ENCODE data around the gene INCENP. TPM values are rescaled to one million over a fixed set of nuclear protein-coding genes. Genes with fewer than 3 reads are reported as not detected.

The INCENP gene
- total and polyA plus RNA-seq, 7 donors, result 4.8 to 20.1 (median 11.6) TPM

DNA sequence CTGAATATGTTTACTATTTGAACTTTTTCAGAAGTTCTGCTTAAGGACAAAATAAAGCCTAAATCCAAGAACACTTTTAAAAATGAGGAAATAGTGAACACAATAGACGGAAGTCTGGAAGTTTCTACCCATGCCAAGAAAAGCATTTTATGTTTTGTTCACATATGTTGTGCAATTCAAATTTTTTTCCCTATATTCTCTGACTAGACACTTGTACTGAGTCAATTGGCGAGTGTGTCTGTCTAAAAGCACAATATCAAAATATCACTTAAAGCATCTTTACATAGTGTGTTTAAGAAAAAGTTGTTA is 29.2 kb downstream of the INCENP start:
- intact Hi-C loops (cut with DNase I), result no loop called here
- no peak for TF ChIP-seq CTCF (IDR thresholded peaks at IDR 0.05)
- Histone ChIP-seq H3K9me3 (no peaks in the 10 kb centered on the region), H3K4me3 (no peak overlapping the region), H3K4me1 (peaks cover 6% of the 10 kb centered on the region), H3K27me3 (ENCODE audit: insufficient read depth in 3 of 3, low read length in 2 of 3) (no peaks in the 10 kb centered on the region), H3K27ac (no peak overlapping the region), H3K36me3 (ENCODE audit: insufficient read depth in 1 of 2, low read depth in 1 of 2) (peaks cover 0 to 46% of the 10 kb centered on the region in 2 donors)
- DNase-seq, result no peak
- 82 to 83% (median 82%) methylated on average over 2 of the region's 2 CpGs for WGBS, 3 donors
- no peak for ATAC-seq

DNA sequence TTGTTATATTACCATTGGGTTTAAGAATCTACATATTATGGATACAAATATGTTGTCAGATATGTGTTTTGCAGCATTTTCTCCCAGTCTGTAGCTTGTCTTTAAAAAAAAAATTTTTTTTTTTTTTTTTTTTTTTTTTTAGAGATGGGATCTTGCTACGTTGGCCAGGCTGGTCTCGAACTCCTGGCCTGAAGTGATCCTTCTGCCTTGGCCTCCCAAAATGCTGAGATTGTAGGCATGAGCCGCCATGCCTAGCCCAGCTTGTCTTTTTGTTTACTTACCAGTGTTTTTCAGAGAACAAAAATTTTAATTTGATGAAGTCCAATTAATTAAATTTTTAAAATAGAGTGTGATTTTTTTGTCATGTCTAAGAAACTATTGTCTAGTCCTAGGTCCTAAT is 29.8 kb downstream of the INCENP start:
- Histone ChIP-seq H3K27me3 (ENCODE audit: insufficient read depth in 3 of 3, low read length in 2 of 3) (no peaks in the 10 kb centered on the region), H3K9me3 (no peaks in the 10 kb centered on the region), H3K4me1 (peaks cover 6% of the 10 kb centered on the region), H3K27ac (no peak overlapping the region), H3K36me3 (ENCODE audit: insufficient read depth in 1 of 2, low read depth in 1 of 2) (peaks cover 0 to 45% of the 10 kb centered on the region in 2 donors), H3K4me3 (no peak overlapping the region)
- intact Hi-C loops (cut with DNase I), result no loop called here
- TF ChIP-seq CTCF (IDR thresholded peaks at IDR 0.05), result no peak
- WGBS, 3 donors, result 79 to 90% (median 81%) methylated on average over 3 of the region's 3 CpGs
- DNase-seq, result no peak
- no peak for ATAC-seq

DNA sequence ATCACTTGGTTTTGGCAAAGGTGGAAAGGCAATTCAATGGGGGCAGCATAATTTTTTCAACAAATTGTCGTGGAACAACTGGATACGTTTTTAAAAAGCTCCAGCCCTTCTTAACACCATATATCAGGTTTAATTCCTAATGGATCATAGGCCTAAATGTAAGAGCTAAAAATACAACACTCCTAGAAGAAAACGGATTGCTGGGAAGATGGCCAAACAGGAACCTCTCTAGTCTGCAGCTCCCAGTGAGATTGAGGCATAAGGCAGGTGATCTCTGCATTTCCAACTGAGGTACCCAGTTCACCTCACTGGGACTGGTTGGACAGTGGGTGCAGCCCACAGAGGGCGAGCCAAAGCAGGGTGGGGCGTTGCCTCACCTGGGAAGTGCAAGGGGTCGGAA is 33.8 kb downstream of the INCENP start:
- DNase-seq, result no peak
- WGBS, 3 donors, result 46 to 57% (median 48%) methylated on average over 6 of the region's 6 CpGs

DNA sequence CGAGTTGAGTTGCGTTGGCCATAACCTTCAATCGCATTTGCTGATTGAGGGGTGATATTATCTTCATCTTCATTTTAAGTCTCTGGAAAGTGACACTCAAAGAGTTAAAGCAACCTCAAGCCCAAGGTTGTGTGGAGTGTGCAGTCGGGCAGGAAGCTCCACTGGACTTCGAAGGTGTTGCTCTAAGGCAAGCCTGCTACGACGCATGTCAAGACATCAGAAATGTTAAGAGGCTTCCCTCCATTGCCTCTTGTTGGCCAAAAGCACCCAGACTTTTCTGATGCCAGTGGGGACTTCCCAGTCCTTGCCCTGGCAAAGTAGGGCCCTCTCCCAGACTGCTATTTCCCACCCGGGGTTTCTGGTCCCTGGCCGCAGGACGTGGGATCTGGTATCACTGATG is 42.6 kb downstream of the INCENP start:
- H3K4me3 ChIP-seq, result no peak overlapping the region
- H3K36me3 ChIP-seq (ENCODE audit: insufficient read depth in 1 of 2, low read depth in 1 of 2), result no peaks in the 10 kb centered on the region
- DNase-seq (no peak), ATAC-seq (no peak)
- H3K27ac ChIP-seq, result no peak overlapping the region
- intact Hi-C loops (cut with DNase I), result no loop called here
- TF ChIP-seq CTCF (IDR thresholded peaks at IDR 0.05), result no peak
- 84 to 89% (median 86%) methylated on average over 10 of the region's 10 CpGs for WGBS, 3 donors
- peaks cover 10% of the 10 kb centered on the region for H3K4me1 ChIP-seq
- no peaks in the 10 kb centered on the region for H3K9me3 ChIP-seq
- peaks cover 0 to 1% (median 0%) of the 10 kb centered on the region in 3 donors for H3K27me3 ChIP-seq (ENCODE audit: insufficient read depth in 3 of 3, low read length in 2 of 3)

More for the DNA sequence above, 33.8 kb downstream of the INCENP start:
- H3K27me3 ChIP-seq (ENCODE audit: insufficient read depth in 3 of 3, low read length in 2 of 3), result no peaks in the 10 kb centered on the region
- intact Hi-C loops (cut with DNase I), result no loop called here
- peaks cover 6% of the 10 kb centered on the region for H3K4me1 ChIP-seq
- ATAC-seq, result no peak
- H3K4me3 ChIP-seq, result no peak overlapping the region
- peaks cover 0 to 6% of the 10 kb centered on the region in 2 donors for H3K36me3 ChIP-seq (ENCODE audit: insufficient read depth in 1 of 2, low read depth in 1 of 2)
- TF ChIP-seq CTCF (IDR thresholded peaks at IDR 0.05), result no peak
- H3K9me3 ChIP-seq, result no peaks in the 10 kb centered on the region
- H3K27ac ChIP-seq, result no peak overlapping the region

- DNase-seq, result peak in 1 of 2 donors; percentile 64
- ATAC-seq, result peak; percentile 23 to 66 (median 52)
- Histone ChIP-seq H3K36me3 (ENCODE audit: insufficient read depth in 1 of 2, low read depth in 1 of 2) (no peaks in the 10 kb centered on the region), H3K27me3 (ENCODE audit: insufficient read depth in 3 of 3, low read length in 2 of 3) (peaks cover 1 to 22% (median 4%) of the 10 kb centered on the region in 3 donors), H3K27ac (no peak overlapping the region), H3K4me1 (peaks cover 10% of the 10 kb centered on the region), H3K9me3 (no peaks in the 10 kb centered on the region), H3K4me3 (no peak overlapping the region)
- TF ChIP-seq CTCF (IDR thresholded peaks at IDR 0.05), result no peak
- intact Hi-C loops (cut with DNase I), result no loop called here
- 30 to 32% (median 31%) methylated on average over 10 of the region's 10 CpGs for WGBS, 3 donors
Observed at GRCh38 chr11:62169448-62169847, 45.6 kb downstream of the INCENP start.
